ENCODE results near the gene TNS4.

- TF ChIP-seq CTCF (IDR thresholded peaks at IDR 0.05) (no peak), POLR2A (IDR thresholded peaks at IDR 0.05) (no peak)
Observed at GRCh38 chr17:40497695-40498094, 3.7 kb downstream of the TNS4 start.
